HepG2 (cell line): ENCODE results near the gene PEF1. TPM values are rescaled to one million over a fixed set of nuclear protein-coding genes. Genes with fewer than 3 reads are reported as not detected.

Experiments used
- ATAC-seq: fragments of 200-7000 bp; cut with Tn5 transposase; 3 replicates; pipeline ENCODE4 v1.9.1; 2020; ENCODE audit warnings: mild to moderate bottlenecking, moderate library complexity
- BruUV-seq: library from RNA; stranded (reverse); fragments of 400-500 nt; replicated peaks from 2 replicates; lab custom pipeline; 2021; lab: Mats Ljungman, UMichigan
- CTCF ChIA-PET: fragments of 300-600 bp; formaldehyde crosslinking; extraction: SDS; loops from one replicate; lab custom pipeline; 2021; ENCODE audit warnings: low total read pairs, inconsistent platforms, low intra/inter-chr PET ratio; lab: Yijun Ruan, JAX
- POLR2A ChIA-PET: fragments of 350-600 bp; sonication (Branson Sonifier 250); formaldehyde crosslinking; loops from one replicate; lab custom pipeline; 2020; ENCODE audit warnings: antibody characterized with exemption, inconsistent platforms; lab: Yijun Ruan, JAX
- DNase-seq: peaks from one replicate; pipeline ENCODE4 v3.0.0-alpha.2; 2015; ENCODE audit warnings: low spot score
- FAIRE-seq: peaks from 3 replicates; lab custom pipeline; 2011; peaks lifted over from hg19 to GRCh38; lab: Jason Lieb, UNC
- H2AFZ ChIP-seq: one replicate; pipeline ENCODE4 v1.6.1; 2011; ENCODE audit warnings: low read length, inconsistent platforms
- H3K27ac ChIP-seq: fragments of 300-600 bp; 3 replicates; pipeline ENCODE4 v1.8.0; 2011; ENCODE audit warnings: mixed run types, mild to moderate bottlenecking, mixed read lengths, low read length, inconsistent platforms; ENCODE audit not compliant: insufficient read depth; ENCODE audit errors: extremely low read length
- H3K27me3 ChIP-seq, 2 experiments: fragments of 200-600 bp in 1 of 2; 2 replicates in 1 of 2; 3 replicates in 1 of 2; pipeline versions ENCODE4 v1.6.0 to v1.8.0; 2011; ENCODE audit warnings: low read length in 2 of 2, mild to moderate bottlenecking in 2 of 2, moderate library complexity in 2 of 2, inconsistent platforms in 1 of 2; ENCODE audit not compliant: insufficient read depth in 2 of 2, control insufficient read depth in 1 of 2
- H3K36me3 ChIP-seq, 2 experiments: fragments of 200-600 bp in 1 of 2; replicated peaks in 1 of 2; 2 replicates in 1 of 2; 3 replicates in 1 of 2; pipeline versions ENCODE4 v1.5.1 to v1.8.0; 2011; ENCODE audit warnings: low read length in 2 of 2, inconsistent platforms in 1 of 2; ENCODE audit not compliant: insufficient read depth in 2 of 2, control insufficient read depth in 1 of 2
- H3K4me1 ChIP-seq: 2 replicates; pipeline ENCODE4 v1.5.1; 2012; ENCODE audit warnings: low read length, inconsistent platforms; ENCODE audit not compliant: insufficient read depth
- H3K4me2 ChIP-seq: 2 replicates; pipeline ENCODE4 v1.6.0; 2011; ENCODE audit warnings: low read depth, low read length, inconsistent platforms
- H3K4me3 ChIP-seq, 3 experiments: fragments of 200-600 bp in 1 of 3; sonication (generic), shearing (Covaris generic) in 1 of 3; replicated peaks in 1 of 3; 2 replicates each; pipeline ENCODE4 v1.5.1; 2011 to 2016; ENCODE audit warnings: low read length in 3 of 3, inconsistent platforms in 2 of 3, low read depth in 2 of 3, mild to moderate bottlenecking in 2 of 3, control low read depth in 1 of 3, mixed read lengths in 1 of 3; ENCODE audit not compliant: insufficient read depth in 1 of 3
- H3K79me2 ChIP-seq: one replicate; pipeline ENCODE4 v1.6.1; 2011; ENCODE audit warnings: low read length, inconsistent platforms; ENCODE audit not compliant: insufficient read depth
- H3K9ac ChIP-seq: 2 replicates; pipeline ENCODE4 v1.6.0; 2011; ENCODE audit warnings: mild to moderate bottlenecking, low read depth, low read length, inconsistent platforms; ENCODE audit not compliant: insufficient read depth
- H3K9me3 ChIP-seq: 2 replicates; pipeline ENCODE4 v1.5.1; 2012; ENCODE audit warnings: mild to moderate bottlenecking, low read length
- H4K20me1 ChIP-seq: 2 replicates; pipeline ENCODE4 v1.6.0; 2011; ENCODE audit warnings: inconsistent platforms, mild to moderate bottlenecking, low read length, moderate library complexity; ENCODE audit not compliant: insufficient read depth
- BORCS8-MEF2B ChIP-seq: sonication (generic); formaldehyde crosslinking; IDR thresholded peaks from 2 replicates; pipeline ENCODE4 v1.8.0; 2022; ENCODE audit warnings: mild to moderate bottlenecking, missing genetic modification reagents
- ELF1 ChIP-seq: sonication (generic); formaldehyde crosslinking; IDR thresholded peaks from 2 replicates; pipeline ENCODE4 v1.4.0; 2020; ENCODE audit warnings: missing genetic modification reagents
- HMG20B ChIP-seq: conservative IDR thresholded peaks from 2 replicates; pipeline ENCODE4 v1.6.1; 2016; ENCODE audit warnings: missing genetic modification reagents, missing compliant biosample characterization
- HNRNPH1 ChIP-seq: fragments of 200-400 bp; formaldehyde crosslinking; optimal IDR thresholded peaks from 2 replicates; pipeline ENCODE3; 2017; ENCODE audit warnings: mild to moderate bottlenecking, low read depth, low read length
- ISL2 ChIP-seq: sonication (generic); formaldehyde crosslinking; IDR thresholded peaks from 2 replicates; pipeline ENCODE4 v1.5.0; 2020; ENCODE audit warnings: missing genetic modification reagents
- KDM2A ChIP-seq: sonication (generic); formaldehyde crosslinking; IDR thresholded peaks from 2 replicates; pipeline ENCODE4 v1.4.0; 2020; ENCODE audit warnings: low read depth, missing genetic modification reagents, borderline replicate concordance
- LCORL ChIP-seq, 2 experiments: fragments of 450-650 bp in 1 of 2; sonication (generic) in 1 of 2; formaldehyde crosslinking in 1 of 2; IDR thresholded peaks; 2 replicates each; pipeline versions ENCODE4 v1.5.0 to v1.6.1; 2017 to 2020; ENCODE audit warnings: antibody characterized with exemption in 1 of 2, missing genetic modification reagents in 1 of 2
- RAD51 ChIP-seq: fragments of 450-650 bp; IDR thresholded peaks from 2 replicates; pipeline ENCODE4 v1.6.1; 2016; ENCODE audit warnings: borderline replicate concordance
- REL ChIP-seq: sonication (generic); formaldehyde crosslinking; conservative IDR thresholded peaks from 2 replicates; pipeline ENCODE4 v1.8.0; 2022; ENCODE audit warnings: mild to moderate bottlenecking, missing genetic modification reagents, moderate library complexity
- TAF15 ChIP-seq: fragments of 200-400 bp; formaldehyde crosslinking; IDR thresholded peaks from one replicate; pipeline ENCODE4 v1.6.1; 2018; ENCODE audit warnings: mild to moderate bottlenecking, low read depth, low read length; ENCODE audit not compliant: poor library complexity, severe bottlenecking
- ZNF24 ChIP-seq: fragments of 450-650 bp; IDR thresholded peaks from 2 replicates; pipeline ENCODE4 v1.6.1; 2017; ENCODE audit warnings: antibody characterized with exemption, mild to moderate bottlenecking
- ZNF678 ChIP-seq: sonication (generic); formaldehyde crosslinking; IDR thresholded peaks from 2 replicates; pipeline ENCODE4 v1.4.0; 2020; ENCODE audit warnings: mild to moderate bottlenecking, missing genetic modification reagents
- ZNF841 ChIP-seq: sonication (generic); formaldehyde crosslinking; IDR thresholded peaks from 2 replicates; pipeline ENCODE4 v1.8.1; 2023; ENCODE audit warnings: missing genetic modification reagents, borderline replicate concordance
- WGBS: methylation state at CpG from one replicate; pipeline ENCODE4 v1.1.6; 2017; ENCODE audit warnings: low lambda C conversion rate; 5-methylcytosine and 5-hydroxymethylcytosine counted together
- in situ Hi-C: cut with HindIII; loops from 2 replicates; pipeline ENCODE4 v1.10.0; 2017; ENCODE audit warnings: low pct_unique_long_range_greater_than_20kb; ENCODE audit not compliant: extremely low pct_ligation_motif_present
- intact Hi-C: fragments of 100-400 bp; cut with micrococcal nuclease; formaldehyde crosslinking; loops from one replicate; pipeline ENCODE4 v1.10.0; 2022; ENCODE audit not compliant: unreplicated experiment
- polyA plus RNA-seq, 8 experiments: library from polyadenylated mRNA; depleted of rRNA in 3 of 8; stranded (reverse) in 7 of 8; unstranded in 1 of 8; fragments of >200 nt; fragmentation: Illumina TruSeq in 4 of 8; extraction: Trizol in 4 of 8; gene quantifications; 2 replicates each; pipeline versions ENCODE4 v1.2.1 to v1.2.3, GENCODE V29; 2011 to 2016; ENCODE audit warnings: low read depth in 4 of 8, missing spikeins in 1 of 8, mixed read lengths in 1 of 8; ENCODE audit not compliant: insufficient read depth in 1 of 8
- total RNA-seq, 5 experiments: library from RNA; depleted of rRNA; stranded (reverse); fragments of >200 nt; fragmentation: Illumina TruSeq; extraction: Trizol; gene quantifications; 2 replicates each; pipeline ENCODE4 v1.2.3, GENCODE V29; 2016; ENCODE audit warnings: low read depth in 1 of 5
- TF ChIP-seq, protein P1 (sequence below): sonication (generic); formaldehyde crosslinking; IDR thresholded peaks from 2 replicates; pipeline ENCODE4 v1.5.0; 2020; ENCODE audit warnings: missing genetic modification reagents, mild to moderate bottlenecking, borderline replicate concordance
- TF ChIP-seq, protein P2 (sequence below): sonication (generic); formaldehyde crosslinking; IDR thresholded peaks from 2 replicates; pipeline ENCODE4 v1.8.1; 2023; ENCODE audit warnings: mild to moderate bottlenecking, missing genetic modification reagents
- TF ChIP-seq, protein P3 (sequence below): IDR thresholded peaks from 2 replicates; pipeline ENCODE4 v1.6.1; 2016; ENCODE audit warnings: missing compliant biosample characterization, missing genetic modification reagents, borderline replicate concordance
- TF ChIP-seq, protein P4 (sequence below): sonication (generic); formaldehyde crosslinking; IDR thresholded peaks from 2 replicates; pipeline ENCODE4 v1.4.0; 2020; ENCODE audit warnings: missing genetic modification reagents
- TF ChIP-seq, protein P5 (sequence below), 2 experiments: sonication (generic) in 1 of 2; formaldehyde crosslinking in 1 of 2; IDR thresholded peaks; 2 replicates each; pipeline versions ENCODE4 v1.5.1 to v1.6.1; 2011 to 2020; ENCODE audit warnings: borderline replicate concordance in 1 of 2, low read depth in 1 of 2, low read length in 1 of 2, mild to moderate bottlenecking in 1 of 2, missing genetic modification reagents in 1 of 2, moderate library complexity in 1 of 2

The PEF1 gene
- total and polyA plus RNA-seq, 2 of the 13 experiments (the other 11 are each of a cell fraction or from before 2014, with no cell fraction given): 57.1 to 57.8 TPM

DNA sequence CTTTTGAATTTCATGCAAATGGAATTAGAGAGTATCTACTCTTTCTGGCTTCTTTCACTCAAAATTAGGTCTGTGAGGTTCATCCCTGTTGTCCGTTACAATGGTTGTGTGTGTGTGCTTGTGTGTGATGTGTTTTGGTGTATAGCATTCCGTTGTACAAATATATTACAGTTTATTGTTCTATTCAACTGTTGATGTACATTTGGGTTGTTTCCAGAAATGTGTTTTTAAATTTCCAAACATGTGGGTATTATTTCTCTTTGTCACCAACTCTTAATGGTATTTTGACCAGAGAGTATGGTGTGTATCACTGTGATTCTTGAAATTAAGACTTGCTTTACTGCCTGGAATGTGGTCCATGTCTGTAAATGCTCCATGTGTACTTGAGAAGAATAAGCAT lies 44.0 kb downstream of the PEF1 start:
- CTCF ChIA-PET: no interaction called here

More for the DNA sequence above, 44.0 kb downstream of the PEF1 start:
- intact Hi-C loops: no loop called here
- TF ChIP-seq RAD51: no peak
- TF ChIP-seq ZNF841 (CRISPR knock-in tag): no peak
- TF ChIP-seq, protein P1, sequence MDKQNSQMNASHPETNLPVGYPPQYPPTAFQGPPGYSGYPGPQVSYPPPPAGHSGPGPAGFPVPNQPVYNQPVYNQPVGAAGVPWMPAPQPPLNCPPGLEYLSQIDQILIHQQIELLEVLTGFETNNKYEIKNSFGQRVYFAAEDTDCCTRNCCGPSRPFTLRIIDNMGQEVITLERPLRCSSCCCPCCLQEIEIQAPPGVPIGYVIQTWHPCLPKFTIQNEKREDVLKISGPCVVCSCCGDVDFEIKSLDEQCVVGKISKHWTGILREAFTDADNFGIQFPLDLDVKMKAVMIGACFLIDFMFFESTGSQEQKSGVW (CRISPR knock-in tag): no peak
- TF ChIP-seq ZNF24: no peak
- TF ChIP-seq, protein P2, sequence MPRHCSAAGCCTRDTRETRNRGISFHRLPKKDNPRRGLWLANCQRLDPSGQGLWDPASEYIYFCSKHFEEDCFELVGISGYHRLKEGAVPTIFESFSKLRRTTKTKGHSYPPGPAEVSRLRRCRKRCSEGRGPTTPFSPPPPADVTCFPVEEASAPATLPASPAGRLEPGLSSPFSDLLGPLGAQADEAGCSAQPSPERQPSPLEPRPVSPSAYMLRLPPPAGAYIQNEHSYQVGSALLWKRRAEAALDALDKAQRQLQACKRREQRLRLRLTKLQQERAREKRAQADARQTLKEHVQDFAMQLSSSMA (CRISPR knock-in tag): no peak
- TF ChIP-seq ISL2: no peak
- TF ChIP-seq REL (CRISPR knock-in tag): no peak
- TF ChIP-seq HMG20B (CRISPR knock-in tag): no peak
- TF ChIP-seq BORCS8-MEF2B (CRISPR knock-in tag): no peak
- TF ChIP-seq ELF1 (CRISPR knock-in tag): no peak
- TF ChIP-seq, protein P3, sequence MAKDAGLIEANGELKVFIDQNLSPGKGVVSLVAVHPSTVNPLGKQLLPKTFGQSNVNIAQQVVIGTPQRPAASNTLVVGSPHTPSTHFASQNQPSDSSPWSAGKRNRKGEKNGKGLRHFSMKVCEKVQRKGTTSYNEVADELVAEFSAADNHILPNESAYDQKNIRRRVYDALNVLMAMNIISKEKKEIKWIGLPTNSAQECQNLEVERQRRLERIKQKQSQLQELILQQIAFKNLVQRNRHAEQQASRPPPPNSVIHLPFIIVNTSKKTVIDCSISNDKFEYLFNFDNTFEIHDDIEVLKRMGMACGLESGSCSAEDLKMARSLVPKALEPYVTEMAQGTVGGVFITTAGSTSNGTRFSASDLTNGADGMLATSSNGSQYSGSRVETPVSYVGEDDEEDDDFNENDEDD (CRISPR knock-in tag): no peak
- no peak for TF ChIP-seq KDM2A
- TF ChIP-seq, protein P4, sequence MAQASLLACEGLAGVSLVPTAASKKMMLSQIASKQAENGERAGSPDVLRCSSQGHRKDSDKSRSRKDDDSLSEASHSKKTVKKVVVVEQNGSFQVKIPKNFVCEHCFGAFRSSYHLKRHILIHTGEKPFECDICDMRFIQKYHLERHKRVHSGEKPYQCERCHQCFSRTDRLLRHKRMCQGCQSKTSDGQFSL (CRISPR knock-in tag): no peak
- no peak for TF ChIP-seq LCORL (IDR thresholded peaks at IDR 0.05)
- TF ChIP-seq LCORL (CRISPR knock-in tag; IDR thresholded peaks at IDR 0.05): no peak
- TF ChIP-seq, protein P5, sequence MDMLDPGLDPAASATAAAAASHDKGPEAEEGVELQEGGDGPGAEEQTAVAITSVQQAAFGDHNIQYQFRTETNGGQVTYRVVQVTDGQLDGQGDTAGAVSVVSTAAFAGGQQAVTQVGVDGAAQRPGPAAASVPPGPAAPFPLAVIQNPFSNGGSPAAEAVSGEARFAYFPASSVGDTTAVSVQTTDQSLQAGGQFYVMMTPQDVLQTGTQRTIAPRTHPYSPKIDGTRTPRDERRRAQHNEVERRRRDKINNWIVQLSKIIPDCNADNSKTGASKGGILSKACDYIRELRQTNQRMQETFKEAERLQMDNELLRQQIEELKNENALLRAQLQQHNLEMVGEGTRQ (IDR thresholded peaks at IDR 0.05; ENCODE audit: low read depth, low read length): no peak
- TF ChIP-seq, protein P5 (CRISPR knock-in tag; IDR thresholded peaks at IDR 0.05; ENCODE audit: borderline replicate concordance): no peak
- no peak for TF ChIP-seq TAF15
- no peak for TF ChIP-seq ZNF678
- no peak for TF ChIP-seq HNRNPH1
- no peaks in the 10 kb centered on the region for H3K36me3 ChIP-seq
- BruUV-seq: no TSS peak
- H3K27me3 ChIP-seq: no peaks in the 10 kb centered on the region
- 21% methylated on average over 2 of the region's 2 CpGs for WGBS
- H2AFZ ChIP-seq: no peak overlapping the region
- DNase-seq (no peak), ATAC-seq (no peak), FAIRE-seq (no peak)
- no peak overlapping the region for H3K9ac ChIP-seq
- no peak overlapping the region for H3K27ac ChIP-seq
- H3K4me2 ChIP-seq: no peak overlapping the region
- in situ Hi-C loops: no loop called here
- H3K4me1 ChIP-seq: no peaks in the 10 kb centered on the region
- H3K4me3 ChIP-seq: no peak overlapping the region
- H4K20me1 ChIP-seq: no peaks in the 10 kb centered on the region
- no peaks in the 10 kb centered on the region for H3K79me2 ChIP-seq
- H3K9me3 ChIP-seq: no peaks in the 10 kb centered on the region
- POLR2A ChIA-PET: no interaction called here
